Cardiac septum (tissue), 1 donor: ENCODE measurements around the gene THBS1. TPM values are rescaled to one million over a fixed set of nuclear protein-coding genes. Genes with fewer than 3 reads are reported as not detected.

Experiments
- DNase-seq: peaks from one replicate; pipeline ENCODE4 v3.0.0-alpha.2; 2020; ENCODE audit warnings: low spot score
- intact Hi-C: fragments of 100-400 bp; cut with DNase I; formaldehyde crosslinking; loops from one replicate; pipeline ENCODE4 v1.14.0; 2022
- total RNA-seq: library from RNA; stranded (reverse); fragmentation: NEBNext Ultra II Directional; extraction: Animal tissue kit (Norgen Biotek cat#: 25700); gene quantifications from one replicate; pipeline ENCODE4 v1.2.1, GENCODE V29; 2021
- donor health status: DM: no; HTN: no; CAD: no.

Gene THBS1
- total RNA-seq, 1 donor from 2014 or later: 283 TPM

GRCh38 chr15:39597336-39597735 lies 16.5 kb downstream of the THBS1 start:
- DNase-seq: no peak
- intact Hi-C loops: no loop called here

GRCh38 chr15:39597751-39598185 lies 16.9 kb downstream of the THBS1 start:
- DNase-seq: no peak
- intact Hi-C loops: no loop called here

GRCh38 chr15:39598186-39598850 lies 17.4 kb downstream of the THBS1 start:
- no peak for DNase-seq
- intact Hi-C loops: no loop called here

- no peak for DNase-seq
- intact Hi-C loops: no loop called here
Measured at GRCh38 chr15:39598958-39599845, 18.3 kb downstream of the THBS1 start.

GRCh38 chr15:39599871-39600270 lies 19.0 kb downstream of the THBS1 start:
- no peak for DNase-seq
- intact Hi-C loops: no loop called here

- intact Hi-C loops: no loop called here
- no peak for DNase-seq
Measured at GRCh38 chr15:39602143-39602542, 21.3 kb downstream of the THBS1 start.

GRCh38 chr15:39605146-39605545 lies 24.3 kb downstream of the THBS1 start:
- intact Hi-C loops: no loop called here
- DNase-seq: no peak

GRCh38 chr15:39608185-39609139 lies 27.6 kb downstream of the THBS1 start:
- no peak for DNase-seq

GRCh38 chr15:39609166-39609916 lies 28.5 kb downstream of the THBS1 start:
- intact Hi-C loops: no loop called here
- DNase-seq: no peak

More at GRCh38 chr15:39608185-39609139, 27.6 kb downstream of the THBS1 start:
- intact Hi-C loops: no loop called here

- intact Hi-C loops: no loop called here
- no peak for DNase-seq
Measured at GRCh38 chr15:39610665-39611064, 29.8 kb downstream of the THBS1 start.

GRCh38 chr15:39613271-39613670 lies 32.4 kb downstream of the THBS1 start:
- intact Hi-C loops: no loop called here
- no peak for DNase-seq

- intact Hi-C loops: no loop called here
- no peak for DNase-seq
Measured at GRCh38 chr15:39613861-39614260, 33.0 kb downstream of the THBS1 start.

- DNase-seq: no peak
- intact Hi-C loops: no loop called here
Measured at GRCh38 chr15:39616731-39617455, 36.0 kb downstream of the THBS1 start.

GRCh38 chr15:39618063-39618823 lies 37.4 kb downstream of the THBS1 start:
- intact Hi-C loops: no loop called here
- no peak for DNase-seq

- DNase-seq: no peak
- intact Hi-C loops: no loop called here
Measured at GRCh38 chr15:39621210-39621609, 40.3 kb downstream of the THBS1 start.

- DNase-seq: no peak
- intact Hi-C loops: no loop called here
Measured at GRCh38 chr15:39621976-39622375, 41.1 kb downstream of the THBS1 start.

GRCh38 chr15:39622660-39623516 lies 42.0 kb downstream of the THBS1 start:
- DNase-seq: no peak
- intact Hi-C loops: no loop called here
